GM18861 (cell line): ENCODE measurements around the gene CHAD.
"Not testable (repeated sequence)": the region's sequence is repeated elsewhere in the genome, so short reads cannot be mapped to it uniquely, and the experiment has no call there.

Experiments used
- ATAC-seq: cut with Tn5 transposase; IDR thresholded peaks from one replicate; pipeline ENCODE4 v1.9.1; 2021; ENCODE audit not compliant: unreplicated experiment

The CHAD gene

DNA sequence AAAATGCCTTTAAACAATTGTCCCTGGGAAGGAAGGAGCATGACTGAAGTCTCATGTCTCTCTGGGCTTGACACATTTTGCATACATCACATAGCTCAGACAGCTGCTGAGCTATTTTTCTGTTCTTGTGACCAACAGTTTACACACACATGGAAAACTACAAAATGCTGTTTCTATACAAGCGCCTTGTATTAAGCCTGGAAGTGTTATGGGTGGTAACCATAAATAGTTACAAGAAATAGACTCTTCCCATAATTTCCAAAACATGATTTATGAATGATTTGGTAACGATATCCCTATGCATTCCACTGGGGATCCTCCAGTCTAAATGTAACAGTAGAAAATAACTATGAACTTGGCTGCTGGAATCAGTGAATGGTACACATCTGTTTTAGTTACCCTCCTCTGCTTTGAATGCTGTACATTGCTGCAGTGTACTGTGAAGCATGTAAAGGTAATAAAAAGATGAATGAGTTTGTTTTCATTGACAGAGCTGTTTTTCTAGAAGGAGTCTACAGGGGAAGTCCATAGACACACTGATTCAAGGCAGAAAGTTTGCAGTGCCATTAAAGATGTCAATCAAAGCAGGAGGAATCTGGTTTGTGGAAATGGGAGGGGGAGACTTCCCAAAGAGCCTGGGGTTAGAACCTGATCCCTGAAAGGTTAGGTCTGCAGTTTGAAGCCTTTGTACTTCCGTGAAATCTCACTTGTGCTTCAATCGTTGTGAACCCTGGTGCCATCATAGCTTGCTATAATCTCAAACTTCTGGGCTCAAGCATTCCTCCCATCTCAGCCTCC, 37.7 kb downstream of the CHAD start:
- no peak for ATAC-seq

DNA sequence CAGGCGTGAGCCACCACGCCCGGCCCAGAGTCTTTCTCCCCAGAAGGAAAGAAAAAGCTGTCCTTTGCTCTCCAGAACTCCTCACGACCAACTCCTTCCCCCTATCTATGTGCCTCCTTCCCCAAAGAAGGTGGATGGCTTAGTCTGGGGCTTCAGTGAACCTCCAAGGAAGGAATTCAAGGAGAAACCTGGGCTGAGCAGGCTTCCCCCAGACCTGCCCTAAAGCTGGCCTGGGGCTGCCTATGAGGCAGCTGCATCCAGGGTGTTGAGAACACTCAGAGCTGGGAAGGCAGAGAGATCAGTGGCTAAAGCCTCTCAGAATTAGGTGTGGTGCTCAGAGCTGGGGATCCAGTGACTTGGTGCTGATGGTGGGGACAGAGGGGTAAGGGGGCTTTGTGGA, 38.9 kb downstream of the CHAD start:
- ATAC-seq, result no peak

DNA sequence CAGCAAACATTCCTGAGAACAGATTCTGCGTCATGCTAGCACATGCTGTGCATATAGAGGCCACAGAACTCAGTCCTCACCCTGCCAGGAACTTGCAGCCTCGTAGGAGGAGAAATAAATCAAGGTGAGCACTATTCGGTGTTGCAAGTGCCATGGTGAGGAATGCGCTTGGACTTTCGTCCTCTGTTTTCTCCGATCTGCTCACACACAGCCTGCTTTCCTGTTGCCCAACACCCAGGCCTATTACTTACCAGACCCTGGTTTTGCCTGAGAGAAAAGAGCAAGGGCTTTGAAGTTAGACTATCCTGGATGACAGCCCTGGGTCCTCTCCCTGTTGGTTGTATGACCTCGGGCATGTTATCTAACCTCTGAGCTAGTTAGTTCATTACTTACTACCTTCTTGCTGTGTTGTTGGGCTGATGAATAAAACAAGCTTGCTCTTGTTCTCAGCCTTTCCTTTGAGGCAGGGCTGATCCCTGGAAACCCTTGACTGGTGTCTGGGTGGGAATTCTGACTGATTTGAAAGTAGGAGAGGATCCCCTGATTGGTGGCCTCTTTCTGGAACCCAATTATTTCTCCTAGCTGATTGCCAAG, 39.8 kb downstream of the CHAD start:
- no peak for ATAC-seq

DNA sequence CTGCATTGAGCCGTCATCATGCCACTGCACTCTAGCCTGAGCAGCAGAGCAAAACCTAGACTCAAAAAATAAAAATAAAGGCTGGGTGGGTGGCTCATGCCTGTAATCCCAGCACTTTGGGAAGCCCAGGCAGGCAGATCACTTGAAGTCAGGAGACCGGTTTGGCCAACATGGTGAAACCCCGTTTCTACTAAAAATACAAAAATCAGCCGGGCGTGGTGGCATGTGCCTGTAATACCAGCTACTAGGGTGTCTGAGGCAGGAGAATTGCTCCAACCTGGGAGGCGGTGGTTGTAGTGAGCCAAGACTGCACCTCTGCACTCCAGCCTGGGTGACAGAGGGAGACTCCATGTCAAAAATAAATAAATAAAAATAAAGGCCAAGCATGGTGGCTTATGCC, 40.6 kb downstream of the CHAD start:
- ATAC-seq, result not testable (repeated sequence)

DNA sequence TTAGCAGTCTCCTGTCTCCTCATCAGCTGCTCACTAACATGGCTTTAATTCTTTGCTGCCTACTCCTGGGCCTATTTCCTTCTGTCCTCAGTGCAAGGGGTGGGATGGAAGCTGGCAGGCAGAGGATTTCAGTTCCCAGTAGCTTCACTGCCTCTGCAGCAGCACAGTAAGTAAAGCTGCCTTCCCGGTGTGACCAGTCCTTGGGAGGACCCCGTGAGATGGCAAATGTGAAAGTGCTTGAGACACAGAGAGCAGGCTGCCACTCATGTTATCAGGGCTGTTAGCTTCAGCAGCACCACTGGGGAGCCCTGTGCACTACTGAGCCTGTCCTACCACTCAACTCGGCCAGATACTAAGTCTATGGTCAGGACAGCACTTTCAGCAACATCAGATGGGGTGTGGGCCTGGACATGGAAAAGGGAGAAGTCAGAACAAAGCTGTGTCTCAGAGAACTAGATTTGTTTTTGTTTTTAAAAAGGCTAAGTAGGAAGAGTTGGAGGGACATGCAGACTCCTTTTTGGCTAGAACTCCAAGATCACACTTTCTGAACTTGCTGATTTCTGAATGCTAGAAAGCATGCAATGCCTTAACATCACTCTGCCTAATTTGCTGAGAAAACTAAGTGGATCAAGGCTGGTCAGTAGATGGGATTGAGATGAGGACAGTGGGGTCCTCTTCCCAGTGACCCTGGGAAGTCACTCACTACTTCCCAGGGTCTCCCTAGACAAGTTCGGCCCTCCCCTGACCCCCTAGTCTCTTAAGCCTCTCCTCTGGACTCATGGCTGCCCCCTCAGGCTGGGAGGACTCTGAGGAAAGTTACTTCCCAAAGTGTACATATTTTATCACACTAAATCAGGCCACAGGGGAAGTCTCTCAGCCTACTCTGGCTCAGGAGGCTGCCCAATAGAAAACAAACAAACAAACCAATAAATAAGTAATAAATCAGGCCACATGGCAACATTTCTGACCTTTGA, 41.6 kb downstream of the CHAD start:
- no peak for ATAC-seq

DNA sequence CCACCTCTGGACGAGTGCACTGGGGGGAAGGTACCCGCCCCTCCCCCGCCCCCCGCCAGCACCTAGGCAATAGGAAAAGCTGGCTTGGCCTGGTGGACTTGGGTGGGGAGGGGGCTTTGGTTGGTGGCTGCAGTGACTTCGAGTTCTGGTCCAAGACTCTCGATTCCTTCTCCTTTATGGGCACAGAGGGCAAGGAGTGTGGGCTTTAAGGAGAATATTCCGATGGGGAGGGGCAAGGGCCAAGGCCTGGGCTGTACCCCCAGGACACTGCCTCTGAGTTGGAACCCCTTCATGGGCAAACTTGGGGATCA, 42.3 kb downstream of the CHAD start:
- ATAC-seq, result no peak

DNA sequence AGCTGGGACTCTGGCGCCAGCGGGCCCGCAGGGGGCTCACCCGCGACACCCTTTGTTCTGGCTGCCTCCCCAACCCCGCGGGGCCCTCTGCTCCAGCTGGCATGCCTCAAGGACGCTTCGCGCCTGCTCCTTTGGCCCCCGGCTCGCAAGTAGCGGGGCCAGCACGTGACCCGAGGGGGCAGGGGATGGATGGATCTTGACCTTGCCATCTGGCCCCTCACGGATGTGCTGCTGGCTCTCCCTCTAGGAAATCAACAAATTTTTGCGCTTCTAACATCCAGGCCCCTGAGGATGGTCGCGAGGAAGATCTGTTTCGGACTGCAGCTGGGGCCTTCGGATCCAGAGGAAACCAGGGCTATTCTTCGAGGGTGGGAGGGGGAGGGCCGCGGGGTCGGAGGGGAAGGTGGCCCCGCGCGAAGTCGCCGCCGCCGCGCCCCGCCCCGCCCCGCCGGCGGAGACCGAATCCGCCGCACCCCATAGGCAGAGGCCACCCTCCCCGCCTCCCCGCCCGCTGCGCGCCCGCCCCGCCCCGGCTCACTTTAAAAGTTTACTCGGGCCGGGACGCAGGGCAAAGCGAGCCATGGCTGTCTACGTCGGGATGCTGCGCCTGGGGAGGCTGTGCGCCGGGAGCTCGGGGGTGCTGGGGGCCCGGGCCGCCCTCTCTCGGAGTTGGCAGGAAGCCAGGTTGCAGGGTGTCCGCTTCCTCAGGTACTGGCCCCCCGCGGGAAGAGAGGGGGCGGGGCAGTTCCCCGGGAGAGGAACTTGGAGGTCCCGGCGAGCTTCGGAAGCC, 42.8 kb downstream of the CHAD start, which contains the start of gene ACSF2:
TSS of gene ACSF2 (plus strand) at position 537 of the 790 bp plus-strand sequence. CDS start at position 581, 44 bp downstream.
- no peak for ATAC-seq

DNA sequence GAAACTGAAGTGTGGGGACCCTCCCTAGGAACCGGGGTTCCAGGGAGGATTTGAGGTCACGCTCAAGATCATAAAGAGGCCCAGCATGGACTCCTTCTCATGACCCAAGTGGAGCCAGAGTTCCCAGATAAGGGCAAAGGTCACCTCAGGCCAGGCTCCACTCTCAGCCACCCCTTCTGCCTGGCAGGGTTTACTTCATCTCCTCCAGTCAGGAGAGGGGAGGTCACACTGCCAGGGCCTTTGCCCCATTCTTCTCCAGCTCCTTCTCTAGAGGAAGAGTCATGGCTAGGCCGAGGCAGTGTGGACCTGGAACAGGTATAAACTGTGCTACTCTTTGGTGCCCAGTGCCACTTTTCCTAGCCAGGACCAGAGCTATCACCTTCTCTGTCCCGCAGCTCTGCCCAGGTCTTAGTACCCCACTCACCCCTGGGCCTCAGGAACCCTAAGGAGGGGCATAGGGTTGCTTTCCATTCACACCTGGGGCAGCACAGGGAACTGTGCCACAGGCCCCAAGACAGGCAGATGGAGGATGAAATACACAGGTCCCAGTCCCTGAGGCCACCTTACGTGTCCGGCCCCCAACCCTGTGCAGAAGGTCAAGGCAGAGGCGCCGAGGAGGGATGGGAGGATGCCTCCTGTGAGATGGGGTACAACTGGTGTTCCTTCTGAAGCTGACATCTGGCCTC, 43.5 kb downstream of the CHAD start:
- no peak for ATAC-seq

DNA sequence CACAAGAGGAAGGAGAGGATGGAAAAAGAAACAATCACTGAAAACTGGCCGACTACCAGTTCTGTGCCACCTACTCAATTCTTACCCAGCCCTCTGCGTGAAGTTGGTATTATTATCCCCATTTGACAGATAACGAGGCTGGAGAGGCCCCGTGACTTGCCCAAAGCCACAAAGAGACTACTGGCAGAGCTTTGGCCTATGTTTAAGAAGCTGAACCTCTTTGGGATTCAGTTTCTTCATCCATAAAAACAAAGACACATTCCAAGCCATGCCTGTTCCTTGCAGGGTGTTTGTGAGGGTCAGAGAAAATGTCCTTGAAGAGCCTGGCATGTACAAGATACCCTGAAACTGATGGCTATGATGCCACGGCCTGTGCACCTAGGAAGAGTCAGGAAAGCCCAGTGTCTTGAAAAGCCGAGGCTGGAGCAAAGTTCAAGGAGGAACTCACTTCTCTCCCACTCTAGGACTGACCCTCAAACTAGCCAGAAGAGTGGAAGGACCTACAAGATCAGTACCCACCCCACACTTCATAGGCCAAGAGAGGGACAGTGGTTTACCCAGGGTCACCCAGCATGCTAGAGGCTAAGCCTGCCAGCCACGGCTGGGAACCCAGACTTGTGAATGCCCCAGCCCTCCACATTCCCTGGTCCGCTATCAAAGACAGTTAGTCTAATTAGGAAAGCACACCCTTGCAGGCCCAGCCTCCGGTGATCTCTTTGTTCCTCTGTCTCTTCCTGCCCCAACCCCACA, 44.3 kb downstream of the CHAD start:
- ATAC-seq, result no peak

DNA sequence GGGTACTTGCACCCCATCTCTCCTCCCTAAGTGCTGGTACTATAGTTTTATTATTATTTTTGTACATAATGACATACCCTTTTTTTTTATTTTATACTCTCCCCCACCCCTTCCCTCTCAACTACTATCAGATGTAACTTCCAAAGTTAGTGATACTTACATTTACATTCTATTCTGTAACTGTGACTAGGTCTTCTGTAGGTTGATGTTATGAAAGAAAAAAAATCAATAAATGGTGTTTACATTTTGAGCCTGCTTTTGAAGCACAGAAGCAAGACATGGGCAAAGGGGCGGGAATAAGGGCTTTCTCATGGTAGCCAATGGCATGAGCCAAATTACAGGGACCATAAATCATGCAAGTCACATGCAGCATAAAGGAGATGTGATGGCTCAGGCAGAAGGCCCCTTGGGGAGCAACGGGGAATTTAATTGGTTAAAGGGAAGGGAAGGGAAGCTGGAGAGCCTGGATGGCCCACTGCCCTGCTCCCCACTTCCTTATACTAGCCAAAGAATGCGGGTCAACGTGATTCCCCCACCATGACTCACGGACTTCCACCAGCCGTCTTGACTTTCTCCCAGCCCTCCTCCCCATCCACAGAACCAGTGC, 45.0 kb downstream of the CHAD start:
- no peak for ATAC-seq

DNA sequence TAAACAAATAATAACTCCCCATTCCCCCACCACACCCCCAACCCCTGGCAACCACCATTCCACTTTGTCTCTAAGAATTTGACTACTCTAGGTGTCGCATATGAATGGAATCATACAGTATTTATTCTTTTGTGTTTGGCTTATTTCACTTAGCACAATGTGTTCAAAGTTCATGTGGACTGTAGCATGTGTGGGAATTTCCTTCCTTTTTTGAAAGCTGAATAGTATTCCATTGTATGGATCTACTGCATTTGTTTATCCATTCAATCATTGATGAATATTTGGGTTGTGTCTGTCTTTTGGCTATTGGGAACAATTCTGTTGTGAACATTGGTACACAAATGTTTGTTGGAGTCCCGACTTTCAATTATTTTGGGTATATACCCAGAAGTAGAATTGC, 45.9 kb downstream of the CHAD start:
- no peak for ATAC-seq

DNA sequence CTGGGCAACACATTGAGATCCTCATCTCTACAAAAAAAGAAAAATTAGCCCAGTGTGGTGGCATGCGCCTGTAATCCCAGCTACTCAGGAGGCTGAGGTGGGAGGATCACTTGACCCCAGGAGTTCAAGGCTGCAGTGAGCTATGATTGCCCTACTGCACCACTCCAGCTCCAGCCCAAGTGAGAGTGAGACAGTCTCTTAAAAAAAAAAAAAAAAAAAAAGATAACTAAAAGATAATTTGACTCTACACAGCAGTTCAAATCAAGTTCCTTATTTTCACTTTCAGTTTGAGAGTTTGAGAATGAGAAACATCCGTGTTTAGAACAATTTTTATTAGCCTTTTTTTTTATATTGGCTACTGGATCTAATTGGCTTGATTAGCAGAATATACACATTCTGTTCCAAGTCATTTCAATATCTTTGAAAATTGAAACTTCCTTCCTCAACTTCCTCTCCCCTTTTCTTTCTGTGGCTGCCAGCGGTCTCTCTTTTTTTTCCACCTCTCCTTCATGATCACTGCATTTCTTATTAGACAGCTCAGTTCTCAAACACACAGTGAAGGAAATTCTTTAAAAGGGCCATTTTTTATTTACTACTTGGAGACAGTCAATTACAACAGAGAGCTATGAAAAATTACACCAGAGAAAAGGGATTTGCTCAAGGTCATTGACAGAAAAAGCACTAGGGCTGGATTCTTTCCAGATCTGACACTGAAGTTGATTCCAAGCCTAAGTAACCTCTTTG, 47.2 kb downstream of the CHAD start:
- ATAC-seq, result no peak

DNA sequence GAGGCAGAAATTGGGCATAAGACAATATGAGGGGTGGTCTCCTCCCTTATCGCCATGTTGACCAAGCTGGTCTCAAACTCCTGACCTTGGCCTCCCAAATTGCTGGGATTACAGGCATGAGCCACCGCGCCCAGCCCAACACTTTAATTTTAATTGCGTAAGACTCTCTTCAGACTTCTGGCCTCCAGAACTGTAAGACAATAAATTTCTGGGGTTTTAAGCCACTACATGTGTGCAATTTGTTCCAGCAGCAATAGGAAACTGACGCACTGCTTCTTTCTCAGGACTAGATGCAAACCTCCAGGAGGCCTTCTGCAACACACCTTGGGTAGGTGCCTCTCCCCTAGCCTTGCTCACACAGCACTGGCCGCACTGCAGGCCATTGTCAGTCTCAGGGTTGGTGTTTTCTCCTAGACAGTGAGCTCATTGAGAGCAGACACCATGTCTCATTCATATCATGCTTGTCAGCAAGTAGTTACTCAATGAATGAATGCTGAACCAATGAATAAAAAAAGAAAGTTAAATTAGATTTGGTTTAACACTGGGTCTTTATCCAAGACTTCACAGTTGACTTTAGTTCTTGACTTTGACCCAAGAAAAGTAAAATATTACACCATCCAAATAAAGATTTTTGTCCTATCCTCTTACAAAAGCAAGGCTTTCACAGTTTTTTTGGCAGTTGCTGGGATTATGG, 48.1 kb downstream of the CHAD start:
- no peak for ATAC-seq

DNA sequence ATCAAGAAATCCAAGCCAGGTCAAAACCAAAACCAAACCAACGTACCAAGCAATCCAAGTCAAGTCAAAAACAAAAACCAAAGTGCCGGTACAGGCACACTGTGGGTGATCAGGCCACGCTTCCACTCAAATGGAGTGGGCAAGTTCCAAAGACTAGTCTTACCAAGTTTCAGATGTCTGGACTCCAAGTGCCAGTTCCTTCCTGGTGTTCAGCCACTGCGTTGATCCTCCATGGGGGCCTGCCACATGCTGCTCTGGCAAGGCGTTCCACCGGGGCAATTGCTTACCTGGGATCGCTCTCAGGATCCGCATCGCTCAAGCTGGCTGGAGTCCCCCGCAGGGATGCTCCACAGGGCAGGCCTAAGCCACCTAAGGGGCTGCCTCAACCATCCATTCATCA, 49.1 kb downstream of the CHAD start:
- not testable (repeated sequence) for ATAC-seq

DNA sequence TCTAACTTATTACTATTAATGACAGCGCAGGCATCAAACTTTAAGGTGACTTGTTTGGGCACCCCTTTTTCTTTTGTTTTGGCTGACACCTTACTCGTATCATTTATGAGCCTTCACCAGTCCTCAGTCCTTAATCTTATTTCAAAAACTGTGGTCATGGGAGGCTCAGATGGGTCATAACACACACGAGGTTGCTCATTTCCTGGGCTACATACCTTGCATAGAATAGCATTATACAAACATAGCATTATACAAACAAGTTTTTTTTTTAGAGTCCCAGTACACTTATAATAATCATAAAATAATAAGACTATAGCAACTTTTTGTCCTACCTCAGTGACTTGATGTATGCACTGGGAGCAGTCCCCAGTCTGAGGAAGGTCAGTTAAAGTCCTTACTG, 53.9 kb downstream of the CHAD start:
- no peak for ATAC-seq
